ENCODE results near the gene TRNAU1AP.
A peak's percentile ranks its signal among the peaks of the same experiment; 100 is the strongest.
"Not testable (repeated sequence)": the region's sequence is repeated elsewhere in the genome, so short reads cannot be mapped to it uniquely, and the experiment has no call there.

Gene TRNAU1AP

GRCh38 chr1:28579401-28579800, 26.5 kb downstream of the TRNAU1AP start:
- DNase-seq (ENCODE audit: low read depth), result no peak
- TF ChIP-seq, protein P1, sequence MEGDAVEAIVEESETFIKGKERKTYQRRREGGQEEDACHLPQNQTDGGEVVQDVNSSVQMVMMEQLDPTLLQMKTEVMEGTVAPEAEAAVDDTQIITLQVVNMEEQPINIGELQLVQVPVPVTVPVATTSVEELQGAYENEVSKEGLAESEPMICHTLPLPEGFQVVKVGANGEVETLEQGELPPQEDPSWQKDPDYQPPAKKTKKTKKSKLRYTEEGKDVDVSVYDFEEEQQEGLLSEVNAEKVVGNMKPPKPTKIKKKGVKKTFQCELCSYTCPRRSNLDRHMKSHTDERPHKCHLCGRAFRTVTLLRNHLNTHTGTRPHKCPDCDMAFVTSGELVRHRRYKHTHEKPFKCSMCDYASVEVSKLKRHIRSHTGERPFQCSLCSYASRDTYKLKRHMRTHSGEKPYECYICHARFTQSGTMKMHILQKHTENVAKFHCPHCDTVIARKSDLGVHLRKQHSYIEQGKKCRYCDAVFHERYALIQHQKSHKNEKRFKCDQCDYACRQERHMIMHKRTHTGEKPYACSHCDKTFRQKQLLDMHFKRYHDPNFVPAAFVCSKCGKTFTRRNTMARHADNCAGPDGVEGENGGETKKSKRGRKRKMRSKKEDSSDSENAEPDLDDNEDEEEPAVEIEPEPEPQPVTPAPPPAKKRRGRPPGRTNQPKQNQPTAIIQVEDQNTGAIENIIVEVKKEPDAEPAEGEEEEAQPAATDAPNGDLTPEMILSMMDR (IDR thresholded peaks at IDR 0.05; ENCODE audit: low read depth, low read length, missing control alignments), result no peak
- H3K4me3 ChIP-seq (ENCODE audit: low read depth, low read length), result peak overlapping the region; percentile 64

- H3K4me3 ChIP-seq (ENCODE audit: low read depth, low read length), result peak overlapping the region; percentile 64
- TF ChIP-seq, protein P1 (IDR thresholded peaks at IDR 0.05; ENCODE audit: low read depth, low read length, missing control alignments), result peak; percentile 44
- no peak for DNase-seq (ENCODE audit: low read depth)
Measured at GRCh38 chr1:28580722-28581530, 28.0 kb downstream of the TRNAU1AP start.

GRCh38 chr1:28581531-28582247, 28.8 kb downstream of the TRNAU1AP start:
- H3K4me3 ChIP-seq (ENCODE audit: low read depth, low read length), result peak overlapping the region; percentile 64
- DNase-seq (ENCODE audit: low read depth), result peak; percentile 90
- TF ChIP-seq, protein P1 (IDR thresholded peaks at IDR 0.05; ENCODE audit: low read depth, low read length, missing control alignments), result no peak

DNA sequence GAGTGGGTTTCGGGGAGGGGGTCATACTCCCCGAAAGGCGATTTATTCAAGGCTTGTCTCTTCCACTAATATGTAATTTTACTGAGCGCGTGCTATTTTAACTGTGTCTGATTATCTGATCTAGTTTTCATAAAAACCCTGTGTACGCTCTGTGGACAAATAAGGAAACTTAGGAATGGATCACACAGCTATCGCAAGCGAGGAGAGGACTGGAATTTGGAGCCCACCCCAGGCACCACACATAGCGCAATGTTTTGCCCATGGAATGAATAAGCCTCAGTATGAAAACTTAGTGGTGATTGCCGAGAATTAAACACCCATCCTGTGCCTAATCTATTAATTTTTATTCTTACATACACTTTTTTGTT, 29.3 kb downstream of the TRNAU1AP start:
- TF ChIP-seq, protein P1 (IDR thresholded peaks at IDR 0.05; ENCODE audit: low read depth, low read length, missing control alignments), result no peak
- H3K4me3 ChIP-seq (ENCODE audit: low read depth, low read length), result peak overlapping the region; percentile 64
- no peak for DNase-seq (ENCODE audit: low read depth)

DNA sequence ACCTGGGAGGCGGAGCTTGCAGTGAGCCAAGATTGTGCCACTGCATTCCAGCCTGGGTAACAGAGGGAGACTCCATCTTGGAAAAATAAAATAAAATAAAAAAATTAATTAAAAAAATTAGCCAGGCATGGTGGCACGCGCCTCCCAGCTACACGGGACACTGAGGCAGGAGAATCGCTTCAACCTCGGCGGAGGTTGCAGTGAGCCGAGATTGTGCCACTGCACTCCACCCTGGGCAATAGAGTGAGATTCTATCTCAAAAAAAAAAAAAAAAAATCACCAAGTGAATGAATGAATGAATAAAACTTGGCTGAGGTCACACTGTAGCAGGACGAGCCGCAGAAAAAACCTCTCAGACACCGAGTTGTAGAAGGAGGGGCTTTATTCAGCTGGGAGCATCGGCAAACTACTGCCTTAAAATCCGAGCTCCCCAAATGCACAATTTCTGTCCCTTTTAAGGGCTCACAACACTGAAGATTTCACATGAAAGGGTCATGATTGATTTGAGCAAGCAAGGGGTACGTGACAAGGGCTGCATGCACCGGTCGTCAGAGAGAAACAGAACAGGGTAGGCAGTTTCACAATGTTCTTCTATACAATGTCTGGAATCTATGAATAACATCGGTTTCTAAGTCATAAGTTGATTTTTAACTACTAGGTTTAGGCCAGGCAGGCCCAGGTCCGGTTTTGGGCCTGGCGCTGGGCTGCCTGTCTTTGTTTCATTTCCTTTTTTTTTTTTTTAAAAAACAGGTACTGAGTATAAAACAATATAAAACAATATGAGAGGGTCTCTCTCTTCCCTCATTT, 33.9 kb downstream of the TRNAU1AP start:
- DNase-seq (ENCODE audit: low read depth), result not testable (repeated sequence)

GRCh38 chr1:28591708-28592320, 38.9 kb downstream of the TRNAU1AP start, which contains the start of gene RAB42:
TSS of gene RAB42 (plus strand) at chr1:28592265. CDS start at chr1:28592512, 247 bp downstream.
- peak within 1 kb of the TSS; percentile 35 for H3K4me3 ChIP-seq (ENCODE audit: low read depth, low read length)
- TF ChIP-seq, protein P1 (IDR thresholded peaks at IDR 0.05; ENCODE audit: low read depth, low read length, missing control alignments), result no peak
- no peak for DNase-seq (ENCODE audit: low read depth)

More for the DNA sequence above, 33.9 kb downstream of the TRNAU1AP start:
- H3K4me3 ChIP-seq (ENCODE audit: low read depth, low read length), result not testable (repeated sequence)

Data from GM12864 (cell line).